GM18951 (cell line): ENCODE results near the gene HCFC2.
"Not testable (repeated sequence)": the region's sequence is repeated elsewhere in the genome, so short reads cannot be mapped to it uniquely, and the experiment has no call there.

Source experiments
- POLR2A ChIP-seq: IDR thresholded peaks from 4 replicates; pipeline ENCODE4 v1.6.1; 2011; ENCODE audit warnings: mild to moderate bottlenecking; ENCODE audit not compliant: insufficient read length, insufficient read depth; ENCODE audit errors: extremely low read depth
- in situ Hi-C: fragments of 300-500 bp; cut with MboI; formaldehyde crosslinking; loops from one replicate; pipeline ENCODE4 v1.12.0; 2022; ENCODE audit warnings: low sequenced_read_pairs, mixed read lengths, inconsistent platforms; ENCODE audit not compliant: unreplicated experiment

The HCFC2 gene

GRCh38 chr12:104109446-104110271, 45.3 kb downstream of the HCFC2 start:
- no peak for TF ChIP-seq POLR2A
- in situ Hi-C loops, result loop anchor here (10.0 kb wide), 1 partner anchor 225 kb away; no protein-coding TSS in a partner anchor

DNA sequence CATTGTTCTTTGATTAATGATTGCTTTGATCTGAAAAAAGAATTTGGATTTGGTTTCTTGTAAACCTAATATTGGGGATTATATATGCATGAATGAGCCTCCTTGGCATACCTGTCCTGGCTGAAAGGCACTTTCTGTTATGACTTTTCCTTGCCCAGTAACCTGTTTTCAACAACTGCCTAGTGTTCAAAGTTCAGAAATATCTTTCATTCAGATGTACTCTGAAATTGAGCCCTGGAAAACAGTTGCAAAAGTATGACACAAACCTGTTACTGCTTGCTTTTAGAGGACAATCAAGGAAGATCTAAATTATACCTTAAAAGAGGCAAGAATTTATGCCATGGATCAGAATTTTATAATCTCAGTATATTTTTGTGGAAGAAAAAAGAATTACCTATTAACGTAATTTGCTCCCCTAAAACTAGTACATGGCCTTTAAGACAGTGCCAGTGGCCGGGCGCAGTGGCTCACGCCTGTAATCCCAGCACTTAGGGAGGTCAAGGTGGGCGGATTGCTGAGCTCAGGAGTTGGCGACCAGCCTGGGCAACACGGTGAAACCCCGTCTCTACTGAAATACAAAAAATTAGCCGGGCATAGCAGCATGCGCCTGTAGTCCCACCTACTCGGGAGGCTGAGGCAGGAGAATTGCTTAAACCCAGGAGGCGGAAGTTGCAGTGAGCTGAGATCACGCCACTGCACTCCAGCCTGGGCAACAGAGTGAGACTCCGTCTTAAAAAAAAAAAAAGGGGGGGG, 50.7 kb downstream of the HCFC2 start:
- in situ Hi-C loops, result not testable (repeated sequence)

DNA sequence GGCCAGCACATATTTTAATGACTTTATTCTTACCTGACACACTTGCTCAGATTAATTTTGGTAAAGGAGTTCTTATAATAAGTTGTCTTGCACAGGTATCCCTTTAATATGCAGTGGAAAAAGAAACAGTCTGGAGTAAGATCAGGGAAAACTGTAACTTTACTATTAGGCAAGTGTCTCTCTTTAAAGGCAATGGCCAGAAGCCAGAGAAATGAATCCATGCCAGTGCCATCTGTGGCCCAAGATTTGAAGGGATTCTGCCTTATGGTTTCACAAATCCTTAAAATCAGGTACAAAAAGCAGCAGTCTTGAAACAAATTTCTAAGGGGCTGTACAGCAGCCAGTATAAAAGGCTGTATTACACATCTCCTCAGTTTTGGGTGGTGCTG, 51.2 kb downstream of the HCFC2 start:
- TF ChIP-seq POLR2A, result no peak
- in situ Hi-C loops, result no loop called here

DNA sequence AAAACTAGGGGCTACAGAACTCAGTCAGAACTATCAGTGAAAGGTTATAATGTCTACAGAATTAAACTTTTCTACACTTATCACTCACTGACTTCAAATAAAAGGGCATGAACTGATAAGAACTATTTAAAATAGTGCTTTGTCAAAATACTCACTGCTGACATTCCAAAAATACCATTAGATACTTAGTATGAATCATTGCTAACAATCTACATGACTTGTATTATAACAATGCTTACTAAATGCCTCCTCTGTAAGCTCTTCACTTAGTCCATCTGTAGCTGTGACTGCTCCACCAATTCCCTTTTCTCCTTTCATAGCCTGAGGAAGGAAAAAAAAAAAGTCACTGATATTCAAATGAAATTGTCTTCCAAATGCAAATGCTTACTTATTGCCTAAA, 56.7 kb downstream of the HCFC2 start:
- in situ Hi-C loops, result no loop called here
- TF ChIP-seq POLR2A, result no peak

DNA sequence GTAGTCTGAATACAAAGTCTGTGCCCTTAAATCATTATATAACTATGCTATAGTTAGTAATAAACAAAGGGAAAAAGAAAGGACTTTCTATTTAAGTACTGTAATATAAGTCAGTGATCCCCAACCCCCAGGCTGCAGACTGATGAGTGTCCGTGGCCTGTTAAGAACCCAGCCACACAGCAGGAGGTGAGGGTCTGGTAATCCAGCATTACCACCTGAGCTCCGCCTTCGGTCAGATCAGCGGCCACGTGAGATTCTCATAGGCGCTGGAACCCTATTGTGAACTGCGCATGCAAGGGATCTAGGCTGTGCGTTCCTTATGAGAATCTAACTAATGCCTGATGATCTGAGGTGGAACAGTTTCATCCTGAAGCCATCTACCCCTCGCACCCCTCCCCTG, 58.0 kb downstream of the HCFC2 start:
- TF ChIP-seq POLR2A, result no peak
- in situ Hi-C loops, result no loop called here

DNA sequence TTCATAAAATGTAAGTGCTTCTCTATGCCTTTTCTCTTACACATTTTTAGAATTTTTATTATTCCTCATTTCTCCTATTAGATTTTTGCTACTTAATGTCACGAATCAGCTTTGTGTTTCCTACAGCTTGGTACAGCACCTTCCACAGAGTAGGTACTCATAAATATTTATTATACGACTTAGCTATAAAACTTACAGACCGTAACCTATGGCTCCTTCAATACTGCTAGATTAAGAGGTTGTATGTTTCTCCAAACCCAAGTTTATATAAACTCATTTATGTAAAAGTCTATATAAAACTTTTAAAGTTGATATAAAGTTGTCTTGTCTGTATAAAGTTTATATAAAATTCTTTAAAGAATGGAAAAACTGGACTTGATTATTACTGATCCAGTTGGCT, 62.2 kb downstream of the HCFC2 start:
- in situ Hi-C loops, result no loop called here
- TF ChIP-seq POLR2A, result no peak

- in situ Hi-C loops, result no loop called here
- no peak for TF ChIP-seq POLR2A
These were observed 66.4 kb downstream of the HCFC2 start for GRCh38 chr12:104130760-104131159.

GRCh38 chr12:104131609-104132008, 67.3 kb downstream of the HCFC2 start:
- no peak for TF ChIP-seq POLR2A
- in situ Hi-C loops, result no loop called here

DNA sequence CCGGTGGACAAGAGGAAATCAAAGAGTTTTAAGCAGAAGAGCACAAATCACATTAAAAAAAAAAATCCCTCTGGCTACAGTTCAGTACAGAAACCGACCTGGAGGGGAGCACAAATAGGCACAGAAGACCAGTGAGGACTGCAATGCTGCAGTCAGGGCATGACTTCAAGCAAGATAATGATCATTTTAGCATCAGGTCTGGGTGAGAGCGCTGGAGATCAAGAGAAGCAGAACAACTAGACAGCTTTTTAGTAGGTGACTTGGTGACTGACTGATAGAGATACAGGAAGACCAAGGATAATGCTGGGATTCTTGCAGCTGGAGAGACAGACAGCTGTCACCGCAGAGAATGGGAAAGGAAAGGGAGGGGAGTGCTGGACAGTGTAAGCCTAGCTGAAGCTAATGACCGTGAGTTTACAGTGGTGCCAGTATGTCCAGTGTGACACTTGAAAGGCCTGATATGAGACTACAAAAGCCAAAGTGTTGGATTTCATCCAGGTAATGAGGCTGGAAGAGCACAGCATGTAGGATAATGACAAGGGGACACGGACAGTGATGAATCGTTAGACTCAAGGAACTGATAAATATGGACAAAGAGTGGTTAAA, 68.1 kb downstream of the HCFC2 start:
- no peak for TF ChIP-seq POLR2A
- in situ Hi-C loops, result no loop called here

DNA sequence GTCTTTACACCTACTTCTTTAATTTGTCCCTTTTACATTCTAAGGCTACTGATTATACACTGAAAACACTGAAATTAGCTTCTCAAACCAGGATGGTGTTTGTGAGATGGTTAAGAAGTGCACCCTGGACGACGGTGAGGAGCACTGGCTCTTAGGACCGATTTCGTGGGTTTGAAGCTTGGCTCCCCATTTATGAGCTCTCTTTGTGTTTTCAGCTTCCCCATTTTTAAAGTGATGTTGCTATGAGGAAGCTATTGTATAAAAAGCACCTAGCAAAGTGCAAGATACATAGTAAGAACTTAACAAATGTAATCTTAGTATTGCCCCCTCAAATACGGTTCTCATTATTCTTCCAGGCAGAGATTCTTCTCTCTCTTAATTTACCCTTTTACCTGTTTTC, 69.0 kb downstream of the HCFC2 start:
- in situ Hi-C loops, result no loop called here
- TF ChIP-seq POLR2A, result no peak

- no peak for TF ChIP-seq POLR2A
- in situ Hi-C loops, result no loop called here
These were observed 69.5 kb downstream of the HCFC2 start for GRCh38 chr12:104133866-104134265.

DNA sequence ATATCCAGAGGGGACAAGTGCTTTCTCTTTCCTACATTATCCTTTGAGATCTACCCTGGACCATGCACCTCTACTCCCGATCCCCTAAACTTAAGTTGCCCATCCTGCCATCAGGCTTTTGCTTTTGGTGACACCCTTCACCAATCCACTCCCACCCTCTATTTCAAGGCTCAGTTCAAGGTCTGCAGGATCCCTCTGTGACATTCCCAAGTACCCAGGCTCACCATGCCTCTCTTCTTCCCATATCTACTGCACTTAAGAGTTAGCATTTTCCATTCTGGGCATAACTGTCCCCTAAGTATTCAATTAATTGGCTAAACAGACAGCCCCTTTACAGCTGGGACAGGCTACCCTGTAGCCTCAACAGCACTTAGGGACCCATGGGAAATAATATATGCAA, 70.6 kb downstream of the HCFC2 start:
- no peak for TF ChIP-seq POLR2A

DNA sequence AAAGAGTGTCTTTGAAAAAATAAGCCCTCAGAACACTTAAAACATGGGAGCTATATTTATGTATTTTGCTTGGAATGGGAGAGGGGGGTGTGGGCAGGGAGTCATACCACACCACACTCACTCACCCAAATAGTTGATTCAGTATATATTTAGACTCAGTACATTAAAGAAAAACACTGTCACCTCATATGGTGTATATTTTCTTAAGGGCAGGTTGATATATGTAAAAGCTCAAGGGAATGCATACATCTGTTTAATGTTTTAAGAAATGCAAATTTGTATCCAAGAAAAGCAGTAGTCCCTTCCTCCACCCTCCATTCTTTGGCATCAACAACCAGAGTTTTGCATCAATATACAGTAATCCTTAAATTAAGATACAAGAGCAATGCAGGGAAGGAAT, 72.2 kb downstream of the HCFC2 start:
- in situ Hi-C loops, result no loop called here
- no peak for TF ChIP-seq POLR2A

More for the DNA sequence above, 70.6 kb downstream of the HCFC2 start:
- in situ Hi-C loops, result no loop called here
